Astrocyte of the cerebellum (primary cell): ENCODE data around the gene MAP3K19.

Source experiments
- DNase-seq: peaks from one replicate; pipeline ENCODE4 v3.0.0-alpha.2; 2011; ENCODE audit warnings: low read depth
- H3K4me3 ChIP-seq: 2 replicates; pipeline ENCODE4 v1.5.1; 2011; ENCODE audit warnings: mild to moderate bottlenecking, low read depth, low read length, moderate library complexity
- in situ Hi-C: cut with HindIII; loops from 2 replicates; pipeline ENCODE4 v1.10.0; 2017; ENCODE audit warnings: low sequenced_read_pairs
- TF ChIP-seq, protein P1 (sequence below): IDR thresholded peaks from 2 replicates; pipeline ENCODE4 v1.5.1; 2012; ENCODE audit warnings: low read length, low read depth, moderate library complexity, mild to moderate bottlenecking; ENCODE audit errors: missing control alignments

Gene MAP3K19

DNA sequence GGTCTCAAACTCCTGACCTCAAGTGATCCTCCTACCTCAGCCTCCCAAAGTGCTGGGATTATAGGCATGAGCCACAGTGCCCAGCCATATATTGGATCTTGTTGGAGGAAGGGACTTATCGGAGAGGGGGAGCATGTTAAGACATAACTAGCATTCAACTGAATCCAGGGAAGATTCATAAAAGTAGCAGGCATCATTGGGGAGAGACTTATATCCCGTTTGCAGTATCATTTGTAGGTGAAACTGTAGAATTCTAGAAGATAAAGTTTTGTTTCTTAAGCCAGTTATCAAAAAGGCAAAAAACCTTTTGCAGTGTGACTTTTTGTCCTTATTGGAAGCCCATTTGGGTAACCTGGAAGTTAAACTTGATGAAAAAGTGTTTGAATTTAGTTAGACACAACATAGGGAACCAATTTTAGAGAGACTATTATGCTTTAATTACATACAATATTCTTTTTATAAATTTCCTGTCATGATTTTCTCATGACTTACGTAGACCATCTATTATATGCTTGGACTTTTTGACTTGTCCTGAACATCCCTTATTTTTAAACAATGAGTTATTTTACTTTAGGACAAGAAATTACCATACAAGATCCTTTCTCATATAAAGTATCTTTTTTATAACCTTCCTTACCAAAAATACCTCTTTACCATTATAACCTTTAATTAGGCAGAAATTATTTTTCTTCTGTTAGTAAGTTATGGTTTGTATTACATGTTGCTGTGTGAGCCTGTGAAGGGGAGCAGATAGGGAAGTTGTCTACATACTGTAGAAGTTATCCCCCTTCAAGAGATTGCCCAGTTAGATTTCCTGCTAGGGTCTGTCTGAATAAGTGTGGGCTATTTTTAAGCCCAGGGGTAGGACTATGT lies 25.1 kb upstream of the MAP3K19 start:
- no peak for DNase-seq
- no peak overlapping the region for H3K4me3 ChIP-seq
- TF ChIP-seq, protein P1, sequence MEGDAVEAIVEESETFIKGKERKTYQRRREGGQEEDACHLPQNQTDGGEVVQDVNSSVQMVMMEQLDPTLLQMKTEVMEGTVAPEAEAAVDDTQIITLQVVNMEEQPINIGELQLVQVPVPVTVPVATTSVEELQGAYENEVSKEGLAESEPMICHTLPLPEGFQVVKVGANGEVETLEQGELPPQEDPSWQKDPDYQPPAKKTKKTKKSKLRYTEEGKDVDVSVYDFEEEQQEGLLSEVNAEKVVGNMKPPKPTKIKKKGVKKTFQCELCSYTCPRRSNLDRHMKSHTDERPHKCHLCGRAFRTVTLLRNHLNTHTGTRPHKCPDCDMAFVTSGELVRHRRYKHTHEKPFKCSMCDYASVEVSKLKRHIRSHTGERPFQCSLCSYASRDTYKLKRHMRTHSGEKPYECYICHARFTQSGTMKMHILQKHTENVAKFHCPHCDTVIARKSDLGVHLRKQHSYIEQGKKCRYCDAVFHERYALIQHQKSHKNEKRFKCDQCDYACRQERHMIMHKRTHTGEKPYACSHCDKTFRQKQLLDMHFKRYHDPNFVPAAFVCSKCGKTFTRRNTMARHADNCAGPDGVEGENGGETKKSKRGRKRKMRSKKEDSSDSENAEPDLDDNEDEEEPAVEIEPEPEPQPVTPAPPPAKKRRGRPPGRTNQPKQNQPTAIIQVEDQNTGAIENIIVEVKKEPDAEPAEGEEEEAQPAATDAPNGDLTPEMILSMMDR, result no peak
- in situ Hi-C loops, result no loop called here

DNA sequence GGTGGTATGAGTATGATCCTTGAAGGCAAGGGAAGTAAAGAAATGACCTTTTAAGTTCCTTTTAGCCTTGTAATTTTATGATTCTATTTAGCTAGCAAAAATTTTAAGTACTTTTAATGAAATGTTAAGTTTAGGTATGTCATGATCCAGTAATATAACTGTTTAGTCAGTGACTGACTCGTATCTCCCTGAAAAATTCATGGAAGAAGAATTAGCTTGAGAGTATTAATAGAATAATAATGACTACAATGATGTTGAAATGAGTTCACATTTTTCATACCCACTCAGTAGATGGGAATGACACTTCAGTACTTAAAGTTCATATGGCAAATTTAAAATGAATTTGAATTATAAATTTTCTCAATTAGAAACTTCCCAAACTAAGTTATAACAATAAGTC lies 19.5 kb upstream of the MAP3K19 start:
- DNase-seq, result no peak
- TF ChIP-seq, protein P1, result no peak
- in situ Hi-C loops, result no loop called here

DNA sequence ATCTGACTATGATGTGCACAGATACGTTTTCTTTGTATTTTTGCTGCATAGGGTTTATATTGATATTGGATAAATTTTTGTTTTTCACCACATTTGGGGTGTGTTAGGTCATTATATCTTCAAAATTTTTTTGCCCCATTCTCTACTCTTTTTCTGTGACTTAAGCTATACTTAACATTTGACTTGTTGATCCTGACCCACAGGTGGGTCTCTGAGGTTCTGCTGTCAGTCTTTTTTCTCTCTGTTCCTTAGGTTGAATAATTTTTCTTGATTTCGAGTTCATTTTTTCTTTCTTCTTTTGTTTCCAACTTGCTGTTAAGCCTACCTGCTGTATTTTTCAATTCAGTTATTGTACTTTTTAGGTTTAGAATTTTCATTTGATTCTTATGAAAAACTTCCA lies 16.9 kb upstream of the MAP3K19 start:
- in situ Hi-C loops, result no loop called here
- no peak for DNase-seq
- TF ChIP-seq, protein P1, result no peak
- no peak overlapping the region for H3K4me3 ChIP-seq

More for the DNA sequence above, 19.5 kb upstream of the MAP3K19 start:
- H3K4me3 ChIP-seq, result no peak overlapping the region

DNA sequence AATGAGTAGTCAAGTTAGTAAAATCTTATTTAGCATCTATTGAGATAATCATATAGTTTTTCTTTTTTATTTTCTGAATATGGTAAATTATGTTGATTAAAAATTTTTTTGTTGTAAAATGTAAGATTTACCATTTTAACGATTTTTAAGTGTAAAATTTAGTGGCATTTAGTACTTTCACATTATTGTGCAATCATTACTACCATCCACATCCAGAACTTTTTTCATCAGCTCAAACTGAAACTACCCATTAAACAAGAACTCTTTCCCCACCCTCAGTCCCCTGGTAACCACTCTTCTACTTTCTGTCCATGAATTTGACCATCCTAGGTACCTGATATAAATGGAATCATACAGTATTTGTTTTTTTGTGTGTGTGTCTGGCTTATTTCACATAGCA lies 16.0 kb upstream of the MAP3K19 start:
- no peak for DNase-seq
- TF ChIP-seq, protein P1, result no peak
- in situ Hi-C loops, result no loop called here
- H3K4me3 ChIP-seq, result no peak overlapping the region

DNA sequence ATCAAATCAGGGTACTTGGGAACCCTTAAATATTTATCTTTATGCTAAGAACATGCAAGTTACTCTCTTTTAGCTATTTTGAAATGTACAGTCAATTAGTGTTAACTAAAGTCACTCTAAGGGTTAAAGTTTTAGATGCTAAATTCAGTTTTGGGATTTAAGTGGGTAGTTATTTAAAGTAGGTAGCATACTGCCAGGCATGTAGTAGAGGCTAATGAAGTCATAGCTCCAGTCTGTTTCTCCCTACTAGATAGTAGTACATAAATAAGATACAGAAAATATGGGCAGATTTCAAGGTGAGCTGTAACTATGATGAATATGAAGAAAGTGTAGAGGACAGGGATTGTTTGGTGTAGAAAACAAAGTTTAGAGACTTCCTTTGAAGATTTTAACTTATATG lies 12.3 kb upstream of the MAP3K19 start:
- in situ Hi-C loops, result no loop called here
- TF ChIP-seq, protein P1, result no peak
- no peak for DNase-seq
- H3K4me3 ChIP-seq, result no peak overlapping the region

DNA sequence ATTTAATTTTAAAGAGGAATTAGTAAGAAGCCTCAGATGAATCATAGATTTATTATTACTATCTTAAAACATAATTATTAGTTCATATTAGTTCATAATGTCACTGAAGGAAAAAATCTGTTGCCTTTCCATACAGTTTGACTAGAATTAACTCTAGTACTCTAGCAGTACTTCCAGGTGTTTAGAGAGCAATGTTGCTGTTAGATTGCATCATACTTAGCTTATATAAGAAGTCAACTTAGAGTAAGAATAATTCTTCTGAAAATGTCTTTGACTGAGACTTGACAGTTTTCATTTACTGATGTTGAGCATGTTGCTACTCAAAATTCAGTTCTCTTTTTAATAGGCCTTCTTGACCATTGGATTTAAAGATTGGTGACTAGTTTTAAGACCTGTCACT lies 9.5 kb upstream of the MAP3K19 start:
- TF ChIP-seq, protein P1, result no peak
- DNase-seq, result no peak

More for the DNA sequence above, 9.5 kb upstream of the MAP3K19 start:
- no peak overlapping the region for H3K4me3 ChIP-seq
- in situ Hi-C loops, result no loop called here
